ENCODE measurements around the gene IFI30. TPM values are rescaled to one million over a fixed set of nuclear protein-coding genes. Genes with fewer than 3 reads are reported as not detected.

The IFI30 gene
- total RNA-seq, 2 experiments from 2014 or later: 24.7 to 28.1 TPM

- peaks cover 17% of the 10 kb centered on the region for H3K36me3 Mint-ChIP-seq
- no peak for DNase-seq
- H3K27me3 Mint-ChIP-seq: no peaks in the 10 kb centered on the region
- peaks cover 15% of the 10 kb centered on the region for H3K4me1 Mint-ChIP-seq
- no peaks in the 10 kb centered on the region for H3K9me3 Mint-ChIP-seq
- H3K27ac Mint-ChIP-seq: peak overlapping the region; percentile 75
- peak overlapping the region; percentile 83 for H3K4me3 Mint-ChIP-seq
These were observed 500 bp upstream of the IFI30 start for GRCh38 chr19:18173054-18173571.

DNA sequence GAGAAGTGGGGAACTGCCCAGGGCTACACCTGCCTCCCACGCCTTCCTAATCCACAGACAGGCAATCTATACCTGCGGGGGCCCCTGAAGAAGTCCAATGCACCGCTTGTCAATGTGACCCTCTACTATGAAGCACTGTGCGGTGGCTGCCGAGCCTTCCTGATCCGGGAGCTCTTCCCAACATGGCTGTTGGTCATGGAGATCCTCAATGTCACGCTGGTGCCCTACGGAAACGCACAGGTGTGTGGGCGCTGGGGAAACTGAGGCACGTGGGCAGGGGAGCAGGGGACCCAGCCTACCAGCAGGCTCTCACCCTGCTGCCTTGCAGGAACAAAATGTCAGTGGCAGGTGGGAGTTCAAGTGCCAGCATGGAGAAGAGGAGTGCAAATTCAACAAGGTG, 1.4 kb downstream of the IFI30 start:
- peaks cover 15% of the 10 kb centered on the region for H3K4me1 Mint-ChIP-seq

DNA sequence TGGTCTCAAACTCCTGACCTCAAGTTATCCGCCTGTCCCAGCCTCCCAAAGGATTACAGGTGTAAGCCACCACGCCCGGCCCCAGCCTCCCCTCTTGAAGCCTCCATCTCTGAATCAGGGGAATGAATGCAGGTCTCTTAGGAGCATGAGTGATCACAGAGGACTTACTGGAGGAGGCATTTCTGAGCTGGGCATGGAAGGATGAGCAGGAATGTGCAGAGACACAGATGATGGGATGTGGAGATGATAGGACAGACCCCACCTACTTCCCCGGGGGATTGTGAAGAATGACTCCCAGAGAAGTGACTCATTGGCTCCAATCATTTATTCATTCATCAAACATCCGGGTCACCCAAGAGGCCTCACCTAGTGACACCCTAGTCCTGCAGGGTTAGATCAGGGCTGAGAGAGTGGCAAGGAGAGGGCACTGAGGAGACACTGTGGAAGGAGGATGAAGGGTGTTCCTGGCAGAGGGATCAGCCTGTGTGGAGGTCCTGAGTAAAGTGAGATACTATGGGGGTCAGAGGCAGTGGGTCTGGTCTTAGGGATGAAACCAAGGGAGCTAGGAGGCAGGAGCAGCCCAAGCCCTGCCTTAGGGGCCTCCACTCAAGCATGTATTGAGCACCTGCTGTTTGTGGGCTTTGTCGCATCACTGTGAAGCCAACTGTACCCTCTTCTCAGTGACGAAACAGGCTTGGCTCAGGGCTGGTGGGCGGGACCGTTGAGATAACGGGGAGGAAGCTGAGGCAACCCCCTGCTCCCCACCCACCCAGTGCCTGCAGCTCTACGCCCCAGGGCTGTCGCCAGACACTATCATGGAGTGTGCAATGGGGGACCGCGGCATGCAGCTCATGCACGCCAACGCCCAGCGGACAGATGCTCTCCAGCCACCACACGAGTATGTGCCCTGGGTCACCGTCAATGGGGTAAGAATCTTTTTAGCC, 3.0 kb downstream of the IFI30 start:
- Mint-ChIP-seq H3K4me1 (peaks cover 15% of the 10 kb centered on the region), H3K27me3 (no peaks in the 10 kb centered on the region), H3K36me3 (peaks cover 11% of the 10 kb centered on the region), H3K9me3 (no peaks in the 10 kb centered on the region), H3K4me3 (no peak overlapping the region), H3K27ac (no peak overlapping the region)
- no peak for DNase-seq

More for the DNA sequence above, 1.4 kb downstream of the IFI30 start:
- H3K4me3 Mint-ChIP-seq: peak overlapping the region; percentile 83
- no peaks in the 10 kb centered on the region for H3K27me3 Mint-ChIP-seq
- no peaks in the 10 kb centered on the region for H3K9me3 Mint-ChIP-seq
- no peak for DNase-seq
- H3K27ac Mint-ChIP-seq: no peak overlapping the region
- peaks cover 18% of the 10 kb centered on the region for H3K36me3 Mint-ChIP-seq

DNA sequence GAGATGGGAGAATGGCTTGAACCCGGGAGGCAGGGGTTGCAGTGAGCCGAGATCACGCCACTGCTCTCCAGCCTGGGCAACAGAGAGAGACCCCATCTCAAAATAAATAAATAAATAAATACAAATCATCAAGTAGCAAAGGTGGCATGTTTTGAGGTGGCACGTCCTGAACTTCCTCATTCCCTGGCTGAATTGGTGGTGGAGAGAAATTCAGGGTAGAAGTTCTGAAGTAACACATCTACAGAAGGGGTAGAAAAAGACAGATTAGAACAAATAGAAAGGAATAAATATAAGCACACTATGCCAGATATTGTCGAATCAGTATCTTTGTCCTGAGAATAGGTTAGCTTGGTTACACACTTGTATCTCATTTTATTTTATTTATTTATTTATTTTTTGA, 6.3 kb downstream of the IFI30 start:
- Mint-ChIP-seq H3K27me3 (no peaks in the 10 kb centered on the region), H3K4me1 (no peaks in the 10 kb centered on the region), H3K9me3 (no peaks in the 10 kb centered on the region), H3K27ac (no peak overlapping the region), H3K4me3 (no peak overlapping the region), H3K36me3 (peaks cover 8% of the 10 kb centered on the region)
- DNase-seq: no peak

GRCh38 chr19:18183529-18183928, 9.9 kb downstream of the IFI30 start:
- no peak for DNase-seq
- H3K36me3 Mint-ChIP-seq: no peaks in the 10 kb centered on the region
- H3K4me3 Mint-ChIP-seq: no peak overlapping the region
- H3K9me3 Mint-ChIP-seq: no peaks in the 10 kb centered on the region
- no peaks in the 10 kb centered on the region for H3K4me1 Mint-ChIP-seq
- peaks cover 3% of the 10 kb centered on the region for H3K27me3 Mint-ChIP-seq
- H3K27ac Mint-ChIP-seq: no peak overlapping the region

DNA sequence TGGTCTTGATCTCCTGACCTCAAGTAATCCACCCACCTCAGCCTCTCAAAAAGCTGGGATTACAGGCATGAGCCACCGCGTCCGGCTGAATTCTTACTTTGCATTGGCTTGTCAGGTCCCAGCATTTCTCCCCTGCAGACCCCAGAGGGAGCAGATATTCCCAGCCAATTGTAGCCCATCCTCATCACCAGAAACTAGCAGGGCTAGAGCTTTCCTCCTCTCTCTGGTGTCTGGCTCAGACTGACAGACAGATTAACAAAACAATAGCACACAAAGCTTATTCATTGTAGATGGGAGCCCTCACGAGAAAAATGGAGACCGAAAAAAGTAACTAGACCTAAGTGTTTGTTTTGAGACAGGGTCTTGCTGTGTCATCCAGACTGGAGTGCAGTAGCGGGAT, 11.9 kb downstream of the IFI30 start:
- no peak for DNase-seq
- Mint-ChIP-seq H3K4me3 (no peak overlapping the region), H3K27me3 (peaks cover 3% of the 10 kb centered on the region), H3K36me3 (no peaks in the 10 kb centered on the region), H3K27ac (no peak overlapping the region), H3K4me1 (no peaks in the 10 kb centered on the region), H3K9me3 (no peaks in the 10 kb centered on the region)

DNA sequence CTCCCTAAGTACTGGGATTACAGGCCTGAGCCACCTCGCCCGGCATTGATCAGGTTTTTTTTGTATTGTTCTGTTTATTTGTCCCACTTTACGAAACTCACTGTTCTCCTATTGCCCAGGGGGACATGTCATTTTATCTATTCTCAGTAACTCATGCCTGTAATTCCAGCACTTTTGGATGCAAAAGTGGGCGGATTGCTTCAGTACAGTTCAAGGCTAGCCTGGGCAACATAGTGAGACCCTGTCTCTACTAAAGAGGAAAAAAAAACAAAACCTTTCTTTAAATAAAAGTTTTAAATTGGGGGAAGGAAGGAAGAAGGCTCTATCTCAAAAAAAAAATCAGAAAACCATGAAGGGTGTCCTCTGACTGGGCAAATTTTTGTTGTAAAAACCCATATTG, 16.7 kb downstream of the IFI30 start:
- H3K27ac Mint-ChIP-seq: no peak overlapping the region

GRCh38 chr19:18191640-18192062, 18.0 kb downstream of the IFI30 start:
- DNase-seq: no peak
- peaks cover 17% of the 10 kb centered on the region for H3K4me1 Mint-ChIP-seq
- no peaks in the 10 kb centered on the region for H3K9me3 Mint-ChIP-seq
- H3K27me3 Mint-ChIP-seq: peaks cover 4% of the 10 kb centered on the region
- peak overlapping the region; percentile 86 for H3K4me3 Mint-ChIP-seq
- peak overlapping the region; percentile 82 for H3K27ac Mint-ChIP-seq
- peaks cover 2% of the 10 kb centered on the region for H3K36me3 Mint-ChIP-seq

More for the DNA sequence above, 16.7 kb downstream of the IFI30 start:
- peaks cover 7% of the 10 kb centered on the region for H3K27me3 Mint-ChIP-seq
- peaks cover 2% of the 10 kb centered on the region for H3K36me3 Mint-ChIP-seq
- H3K4me1 Mint-ChIP-seq: peaks cover 17% of the 10 kb centered on the region
- no peak for DNase-seq
- no peaks in the 10 kb centered on the region for H3K9me3 Mint-ChIP-seq
- H3K4me3 Mint-ChIP-seq: no peak overlapping the region

GRCh38 chr19:18192673-18193387, 19.2 kb downstream of the IFI30 start, which contains the start of gene MPV17L2:
TSS of gene MPV17L2 (plus strand) at chr19:18193218. CDS start at chr19:18193282, 64 bp downstream.
- H3K9me3 Mint-ChIP-seq: no peaks in the 10 kb centered on the region
- peaks cover 2% of the 10 kb centered on the region for H3K36me3 Mint-ChIP-seq
- H3K27me3 Mint-ChIP-seq: peaks cover 4% of the 10 kb centered on the region
- peak within 1 kb of the TSS; percentile 86 for H3K4me3 Mint-ChIP-seq
- H3K4me1 Mint-ChIP-seq: peaks cover 17% of the 10 kb centered on the region
- DNase-seq: peak; percentile 99
- peak within 1 kb of the TSS; percentile 82 for H3K27ac Mint-ChIP-seq

GRCh38 chr19:18193388-18194180, 20.0 kb downstream of the IFI30 start:
- DNase-seq: no peak
- peak overlapping the region; percentile 86 for H3K4me3 Mint-ChIP-seq
- H3K27me3 Mint-ChIP-seq: peaks cover 4% of the 10 kb centered on the region
- H3K4me1 Mint-ChIP-seq: peaks cover 17% of the 10 kb centered on the region
- no peaks in the 10 kb centered on the region for H3K9me3 Mint-ChIP-seq
- H3K36me3 Mint-ChIP-seq: peaks cover 8% of the 10 kb centered on the region
- H3K27ac Mint-ChIP-seq: peak overlapping the region; percentile 82

GRCh38 chr19:18194181-18194530, 20.5 kb downstream of the IFI30 start:
- no peak for DNase-seq
- peak overlapping the region; percentile 82 for H3K27ac Mint-ChIP-seq

DNA sequence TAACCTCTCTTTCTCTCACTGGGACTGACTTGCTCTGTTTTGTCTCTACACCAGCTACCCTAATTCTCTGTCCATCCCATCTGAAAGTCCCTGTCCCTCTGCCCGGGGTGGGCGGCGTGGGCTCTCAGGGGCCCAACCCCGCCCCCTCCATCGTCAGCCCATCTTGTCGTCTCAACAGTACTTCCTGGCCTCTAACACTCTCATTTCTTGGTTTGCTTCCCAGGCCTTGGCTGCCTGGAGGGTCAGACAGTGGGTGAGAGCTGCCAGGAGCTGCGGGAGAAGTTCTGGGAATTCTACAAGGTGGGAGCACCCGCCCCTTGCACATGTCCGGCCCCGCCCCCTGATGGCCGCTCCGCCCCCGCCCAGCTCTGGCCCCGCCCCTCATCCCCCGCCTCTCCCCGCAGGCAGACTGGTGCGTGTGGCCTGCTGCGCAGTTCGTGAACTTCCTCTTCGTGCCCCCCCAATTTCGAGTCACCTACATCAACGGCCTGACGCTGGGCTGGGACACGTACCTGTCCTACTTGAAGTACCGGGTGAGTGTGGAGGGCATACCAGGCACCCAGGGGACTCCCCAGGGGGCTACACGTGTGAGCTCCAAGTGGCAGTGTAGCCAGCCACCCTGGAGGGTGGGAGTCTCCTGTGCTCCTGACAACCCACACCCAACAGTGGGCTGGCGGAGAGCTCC, 21.1 kb downstream of the IFI30 start:
- Mint-ChIP-seq H3K9me3 (no peaks in the 10 kb centered on the region), H3K27ac (peak overlapping the region; percentile 23), H3K4me3 (peak overlapping the region; percentile 86), H3K4me1 (peaks cover 17% of the 10 kb centered on the region), H3K27me3 (peaks cover 4% of the 10 kb centered on the region), H3K36me3 (peaks cover 8% of the 10 kb centered on the region)
- DNase-seq: peak; percentile 22

More at GRCh38 chr19:18194181-18194530, 20.5 kb downstream of the IFI30 start:
- H3K4me3 Mint-ChIP-seq: peak overlapping the region; percentile 86
- H3K27me3 Mint-ChIP-seq: peaks cover 4% of the 10 kb centered on the region
- peaks cover 17% of the 10 kb centered on the region for H3K4me1 Mint-ChIP-seq
- H3K36me3 Mint-ChIP-seq: peaks cover 8% of the 10 kb centered on the region
- H3K9me3 Mint-ChIP-seq: no peaks in the 10 kb centered on the region

DNA sequence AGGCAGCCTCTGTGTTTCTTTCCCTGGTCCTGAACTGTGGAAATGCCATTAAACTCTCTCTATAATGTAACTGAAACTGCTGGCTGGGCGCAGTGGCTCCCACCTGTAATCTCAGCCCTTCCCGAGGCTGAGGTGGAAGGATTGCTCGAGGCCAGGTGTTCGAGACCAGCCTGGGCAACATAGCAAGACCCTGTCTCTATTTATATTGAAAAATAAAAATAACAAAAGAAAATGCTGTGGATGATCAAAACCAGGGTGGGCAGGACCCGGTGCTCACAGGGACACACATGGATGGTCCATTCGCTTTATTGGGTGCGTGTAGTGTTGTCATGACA, 22.9 kb downstream of the IFI30 start:
- H3K27ac Mint-ChIP-seq: no peak overlapping the region
- peaks cover 4% of the 10 kb centered on the region for H3K27me3 Mint-ChIP-seq
- H3K4me3 Mint-ChIP-seq: no peak overlapping the region
- peaks cover 10% of the 10 kb centered on the region for H3K36me3 Mint-ChIP-seq
- no peaks in the 10 kb centered on the region for H3K9me3 Mint-ChIP-seq
- H3K4me1 Mint-ChIP-seq: peaks cover 17% of the 10 kb centered on the region
- no peak for DNase-seq

- no peak for DNase-seq
- H3K4me1 Mint-ChIP-seq: peaks cover 14% of the 10 kb centered on the region
- H3K27ac Mint-ChIP-seq: no peak overlapping the region
- H3K36me3 Mint-ChIP-seq: peaks cover 15% of the 10 kb centered on the region
- H3K27me3 Mint-ChIP-seq: peaks cover 4% of the 10 kb centered on the region
- H3K9me3 Mint-ChIP-seq: no peaks in the 10 kb centered on the region
- H3K4me3 Mint-ChIP-seq: no peak overlapping the region
These were observed 23.7 kb downstream of the IFI30 start for GRCh38 chr19:18197306-18197705.
